ENCODE measurements around the gene BNIP1.

GRCh38 chr5:173140769-173141168 lies 3.6 kb upstream of the BNIP1 start:
- TF ChIP-seq CTCF (IDR thresholded peaks at IDR 0.05): no peak
- TF ChIP-seq POLR2A (IDR thresholded peaks at IDR 0.05): no peak
